Fibroblast of skin of right quadriceps (primary cell): ENCODE measurements around the gene MED29.

Experiments used
- DNase-seq: peaks from one replicate; pipeline ENCODE4 v3.0.0-alpha.2; 2013

MED29 gene

DNA sequence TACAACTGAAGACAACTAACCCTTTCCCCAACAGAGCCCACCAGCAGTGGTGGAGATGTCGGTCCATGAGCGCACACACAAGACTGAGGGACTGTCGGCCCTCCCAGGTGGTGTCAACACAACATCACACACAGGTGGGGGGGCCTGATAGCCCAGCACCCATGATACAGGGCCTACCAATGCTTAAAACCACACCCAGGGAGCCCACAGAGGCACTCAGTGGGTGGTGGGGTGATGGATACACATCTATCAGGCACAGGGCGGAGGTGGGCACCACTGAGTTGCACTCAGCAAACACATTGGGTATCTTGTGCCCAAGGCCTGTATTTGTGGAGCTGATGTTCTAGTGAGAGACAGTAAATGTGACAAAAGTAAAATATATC is 8.5 kb downstream of the MED29 start:
- no peak for DNase-seq

DNA sequence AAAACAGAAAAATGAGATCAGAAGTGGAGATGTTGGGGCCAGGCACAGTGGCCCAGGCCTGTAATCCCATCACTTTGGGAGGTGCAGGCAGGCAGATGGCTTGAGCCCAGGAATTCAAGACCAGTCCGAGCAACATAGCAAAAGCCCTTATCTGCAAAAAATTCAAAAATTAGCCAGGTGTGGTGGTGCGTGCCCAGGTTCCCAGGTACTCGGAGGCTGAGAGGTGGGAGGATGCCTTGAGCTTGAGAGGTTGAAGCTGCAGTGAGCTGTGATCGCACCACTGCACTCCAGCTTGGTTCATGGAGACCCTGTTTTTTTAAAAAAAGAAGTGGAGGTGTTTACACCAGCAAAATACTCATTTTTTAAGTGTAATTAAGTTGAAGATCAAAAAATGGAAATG is 8.9 kb downstream of the MED29 start:
- DNase-seq: no peak

DNA sequence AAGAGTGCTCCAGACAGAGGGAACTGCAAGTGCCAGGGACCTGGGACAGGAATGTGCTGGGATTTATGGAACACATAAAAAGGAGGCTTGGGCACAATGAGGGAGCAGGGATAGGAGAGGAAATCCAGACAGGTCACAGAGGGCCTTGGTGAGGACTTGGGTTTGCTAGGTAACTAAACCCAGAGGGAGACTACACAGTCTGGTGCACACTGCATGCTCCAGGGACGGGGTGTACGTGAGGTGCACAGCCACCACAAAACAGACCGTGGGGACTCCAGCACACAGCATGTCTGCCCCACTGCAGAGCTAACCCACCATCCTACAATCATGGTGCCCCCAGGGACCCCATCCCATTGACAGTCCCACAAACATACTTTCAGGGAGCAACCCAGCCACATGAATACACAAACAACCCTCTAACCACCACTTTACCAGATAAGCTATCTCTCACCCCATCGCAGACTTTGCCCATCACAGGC is 9.9 kb downstream of the MED29 start:
- DNase-seq: no peak

DNA sequence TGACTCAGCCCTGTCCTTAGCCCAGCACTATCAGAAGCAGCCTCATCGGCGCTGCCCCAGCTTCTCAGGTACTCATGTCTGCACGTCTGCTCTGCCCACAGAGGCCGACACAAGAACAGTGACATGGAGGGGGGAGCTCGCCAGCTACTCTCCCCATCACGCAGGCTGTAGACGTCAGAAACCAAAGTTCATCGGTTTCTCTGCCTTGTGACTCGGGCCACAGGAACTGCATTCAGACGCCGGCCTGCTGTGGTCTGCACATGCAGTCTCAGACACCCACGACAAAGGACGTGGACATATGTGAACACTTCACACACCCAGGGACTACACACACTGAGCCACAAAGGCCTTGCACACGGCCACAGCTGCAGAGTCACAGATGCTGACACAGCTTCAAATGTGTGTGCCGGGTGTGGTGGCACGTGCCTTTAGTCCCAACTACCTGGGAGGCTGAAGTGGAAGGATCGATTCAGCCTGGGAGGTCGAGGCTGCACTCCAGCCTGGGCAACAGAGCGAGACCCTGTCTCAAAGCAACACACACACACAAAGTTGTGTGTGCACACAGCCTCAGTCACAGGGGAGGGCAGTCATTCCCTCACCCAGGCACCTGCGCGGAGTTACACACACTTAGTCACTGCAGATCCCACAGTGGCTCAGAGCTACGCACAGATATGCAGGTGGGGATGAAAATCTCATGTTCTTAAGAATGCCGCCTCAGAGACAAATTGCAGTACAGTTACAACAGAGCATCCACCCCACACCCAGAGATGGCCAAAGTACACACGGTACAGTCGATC is 10.6 kb downstream of the MED29 start:
- peak; percentile 62 for DNase-seq

- peak; percentile 93 for DNase-seq
Observed at GRCh38 chr19:39402346-39403300, 11.4 kb downstream of the MED29 start.

GRCh38 chr19:39403331-39404312 is 12.4 kb downstream of the MED29 start:
- peak; percentile 100 for DNase-seq

DNA sequence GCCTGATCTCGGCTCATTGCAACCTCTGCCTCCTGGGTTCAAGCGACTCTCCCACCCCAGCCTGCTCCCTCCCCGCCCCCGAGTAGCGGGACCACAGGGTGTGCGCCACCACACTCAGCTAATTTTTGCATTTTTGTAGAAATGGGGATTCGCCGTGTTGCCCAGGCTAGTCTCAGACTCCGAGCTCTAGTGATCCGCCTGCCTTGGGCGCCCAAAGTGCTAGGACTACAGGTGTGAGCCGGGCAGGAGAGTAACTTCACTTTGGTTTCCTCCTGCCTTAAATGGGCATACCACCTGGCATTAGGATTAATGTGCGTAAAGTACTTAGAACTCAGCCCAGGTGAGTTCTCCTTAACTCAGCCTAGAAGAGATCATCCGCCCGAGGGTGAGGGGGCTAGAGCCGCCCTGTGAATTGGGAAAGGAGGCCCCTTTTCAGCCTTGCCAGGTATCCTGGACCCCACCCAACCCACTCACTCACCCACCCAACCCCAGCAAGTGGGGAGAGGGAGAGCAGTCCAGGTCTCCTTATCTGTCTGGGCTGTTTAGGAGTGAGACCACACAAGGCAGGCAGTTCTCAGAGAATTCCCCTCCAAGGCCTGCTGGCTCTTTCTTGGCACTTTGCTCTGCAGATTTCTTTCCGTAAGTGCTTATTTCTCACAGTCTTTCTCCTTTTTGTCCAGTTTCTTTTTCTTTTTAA is 14.2 kb downstream of the MED29 start:
- DNase-seq: no peak

DNA sequence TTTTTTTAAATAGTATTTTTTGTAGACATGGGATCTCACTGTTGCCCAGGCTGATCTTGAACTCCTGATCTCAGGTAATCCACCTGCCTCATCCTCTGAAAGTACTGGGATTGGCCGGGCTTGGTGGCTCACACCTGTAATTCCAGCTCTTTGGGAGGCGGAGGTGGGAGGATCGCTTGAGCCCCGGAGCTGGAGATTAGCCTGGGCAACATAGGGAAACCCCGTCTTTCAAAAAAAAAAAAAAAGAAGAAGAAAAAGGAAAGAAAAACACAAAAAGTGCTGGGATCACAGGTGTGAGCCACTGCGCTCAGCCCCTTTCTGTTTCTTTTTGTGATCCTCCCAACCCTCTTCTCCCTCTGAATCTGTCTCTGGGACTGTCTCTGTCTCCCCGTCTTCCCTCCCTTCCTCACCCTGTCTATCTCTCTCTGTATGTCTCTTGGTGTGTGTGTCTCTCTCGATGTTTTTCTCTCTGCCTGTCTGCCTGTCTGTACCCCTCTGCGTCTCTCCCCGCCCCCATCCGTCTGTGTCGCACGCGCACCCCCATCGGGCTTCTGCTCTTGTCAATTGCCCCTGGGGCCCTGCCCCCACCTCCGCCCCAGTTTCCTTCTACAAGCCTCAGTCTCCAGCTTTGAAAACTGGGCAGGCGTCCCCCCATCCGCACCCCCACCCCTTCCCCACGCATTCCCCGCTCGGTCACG is 14.9 kb downstream of the MED29 start:
- no peak for DNase-seq

GRCh38 chr19:39406656-39407409 is 15.7 kb downstream of the MED29 start, which contains the start of gene ZFP36:
Gene ZFP36 (plus strand): TSS chr19:39406847. CDS start chr19:39406905, 58 bp downstream.
- peak; percentile 82 for DNase-seq

DNA sequence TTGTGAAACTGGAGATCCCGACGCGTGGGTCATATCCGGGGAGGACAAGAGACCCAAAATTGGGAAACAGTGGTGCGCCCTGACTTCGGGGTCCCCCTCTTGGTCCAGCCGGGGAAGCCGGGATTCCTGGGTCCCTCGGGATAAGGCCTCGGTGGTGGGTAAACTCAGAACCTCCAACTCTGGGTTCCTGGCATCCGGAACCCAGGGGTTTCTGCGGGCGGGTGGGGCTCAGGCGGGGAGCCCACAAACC is 16.2 kb downstream of the MED29 start:
- no peak for DNase-seq

DNA sequence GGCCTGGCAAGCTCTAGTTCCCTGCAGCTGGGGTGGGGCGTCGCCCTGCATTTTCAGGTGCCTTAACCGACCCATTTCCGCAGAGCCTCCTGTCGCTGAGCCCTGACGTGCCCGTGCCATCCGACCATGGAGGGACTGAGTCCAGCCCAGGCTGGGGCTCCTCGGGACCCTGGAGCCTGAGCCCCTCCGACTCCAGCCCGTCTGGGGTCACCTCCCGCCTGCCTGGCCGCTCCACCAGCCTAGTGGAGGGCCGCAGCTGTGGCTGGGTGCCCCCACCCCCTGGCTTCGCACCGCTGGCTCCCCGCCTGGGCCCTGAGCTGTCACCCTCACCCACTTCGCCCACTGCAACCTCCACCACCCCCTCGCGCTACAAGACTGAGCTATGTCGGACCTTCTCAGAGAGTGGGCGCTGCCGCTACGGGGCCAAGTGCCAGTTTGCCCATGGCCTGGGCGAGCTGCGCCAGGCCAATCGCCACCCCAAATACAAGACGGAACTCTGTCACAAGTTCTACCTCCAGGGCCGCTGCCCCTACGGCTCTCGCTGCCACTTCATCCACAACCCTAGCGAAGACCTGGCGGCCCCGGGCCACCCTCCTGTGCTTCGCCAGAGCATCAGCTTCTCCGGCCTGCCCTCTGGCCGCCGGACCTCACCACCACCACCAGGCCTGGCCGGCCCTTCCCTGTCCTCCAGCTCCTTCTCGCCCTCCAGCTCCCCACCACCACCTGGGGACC is 16.6 kb downstream of the MED29 start:
- DNase-seq: no peak

- DNase-seq: peak; percentile 49
Observed at GRCh38 chr19:39408392-39409207, 17.4 kb downstream of the MED29 start.

DNA sequence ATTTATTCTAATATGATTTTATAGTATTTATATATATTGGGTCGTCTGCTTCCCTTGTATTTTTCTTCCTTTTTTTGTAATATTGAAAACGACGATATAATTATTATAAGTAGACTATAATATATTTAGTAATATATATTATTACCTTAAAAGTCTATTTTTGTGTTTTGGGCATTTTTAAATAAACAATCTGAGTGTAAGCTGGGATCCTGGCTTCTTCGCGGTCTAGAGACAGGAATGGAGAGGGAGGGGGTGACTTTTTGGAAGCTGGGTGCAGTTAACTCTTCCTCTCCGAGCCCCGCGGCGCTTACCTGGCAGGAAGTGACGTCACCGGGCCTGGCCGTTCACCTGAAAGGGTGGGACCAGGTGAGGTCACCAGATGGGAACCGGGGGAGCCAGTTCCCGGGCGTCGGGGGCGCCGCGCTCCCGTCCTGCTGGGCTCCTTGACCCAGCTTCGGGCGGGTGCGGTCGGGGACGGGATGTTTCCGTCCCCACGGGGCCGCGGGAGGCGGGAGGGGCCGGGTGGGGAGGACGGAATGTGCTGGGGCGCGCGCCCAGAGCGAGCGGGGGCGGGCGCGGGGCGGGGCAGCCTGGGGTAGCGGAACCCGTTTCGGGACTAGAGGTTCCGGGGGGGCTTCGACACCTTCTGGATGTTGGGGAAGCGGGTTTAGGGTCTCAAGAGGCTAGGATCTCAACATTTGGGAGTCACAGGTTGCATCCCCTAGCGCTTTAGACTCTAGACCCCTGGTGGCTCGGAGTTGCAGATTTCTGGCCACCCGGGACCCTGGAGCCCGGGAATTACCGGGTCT is 18.2 kb downstream of the MED29 start:
- DNase-seq: peak; percentile 63

- DNase-seq: peak; percentile 62
Observed at GRCh38 chr19:39410017-39410830, 19.0 kb downstream of the MED29 start.

DNA sequence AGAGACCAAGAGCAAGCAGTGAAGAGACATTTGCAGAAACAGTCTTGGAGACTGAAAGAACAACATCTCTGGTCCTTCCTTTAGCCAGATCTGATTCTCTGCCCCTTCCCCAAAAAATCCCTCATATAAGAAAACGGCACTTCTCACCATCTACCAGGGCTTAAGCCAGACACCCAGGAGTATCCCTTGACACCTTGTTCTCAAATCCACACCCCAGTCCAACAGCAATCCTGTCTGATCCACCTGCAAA is 19.6 kb downstream of the MED29 start:
- DNase-seq: no peak

- DNase-seq: no peak
Observed at GRCh38 chr19:39411081-39411831, 20.1 kb downstream of the MED29 start.

DNA sequence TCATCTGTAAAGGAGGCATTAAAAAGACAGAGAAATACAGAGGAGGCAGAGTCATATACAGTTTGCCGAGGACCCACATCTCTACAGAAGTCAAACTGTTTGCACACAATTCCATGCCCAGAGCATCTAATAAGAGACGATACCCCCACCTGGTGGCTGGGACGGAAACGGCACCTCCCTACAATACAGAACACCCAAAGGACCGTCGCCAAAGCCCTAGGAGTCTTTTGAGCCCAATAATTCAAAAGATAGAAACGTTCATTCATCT is 20.6 kb downstream of the MED29 start:
- peak; percentile 92 for DNase-seq
